ENCODE data around the gene EIF3A. TPM values are rescaled to one million over a fixed set of nuclear protein-coding genes. Genes with fewer than 3 reads are reported as not detected.
A peak's percentile ranks its signal among the peaks of the same experiment; 100 is the strongest.

The EIF3A gene
- total RNA-seq, 1 donor from 2014 or later: 146 TPM

DNA sequence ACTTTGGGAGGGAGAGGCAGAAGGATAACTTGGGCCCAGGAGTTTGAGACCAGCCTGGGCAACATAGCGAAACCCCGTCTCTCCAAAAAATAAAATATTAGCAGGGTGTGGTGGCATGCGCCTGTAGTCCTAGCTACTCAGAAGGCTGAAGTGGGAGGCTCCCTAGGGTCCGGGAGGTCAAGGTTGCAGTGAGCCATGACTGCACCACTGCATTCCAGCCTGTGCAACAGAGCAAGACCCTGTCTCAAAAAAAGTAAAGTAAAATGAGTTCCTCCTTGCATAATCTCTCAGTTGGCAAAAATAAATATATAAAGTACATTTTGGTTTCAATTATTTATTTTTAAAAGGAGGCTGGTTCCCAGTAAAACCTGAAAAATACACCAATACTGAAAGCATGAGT, 39.3 kb downstream of the EIF3A start:
- Mint-ChIP-seq H3K9me3 (ENCODE audit: unreplicated experiment) (no peaks in the 10 kb centered on the region), H3K27ac (ENCODE audit: unreplicated experiment) (no peak overlapping the region), H3K4me3 (ENCODE audit: unreplicated experiment) (no peak overlapping the region), H3K27me3 (ENCODE audit: low read depth, unreplicated experiment) (no peaks in the 10 kb centered on the region), H3K36me3 (ENCODE audit: low read depth, unreplicated experiment) (peaks cover 33% of the 10 kb centered on the region), H3K4me1 (ENCODE audit: low read depth, unreplicated experiment) (peaks cover 1% of the 10 kb centered on the region)
- Histone ChIP-seq H2AFZ (ENCODE audit: low read depth, low read length) (no peak overlapping the region), H4K20me1 (ENCODE audit: insufficient read depth, low read length) (peaks cover 88% of the 10 kb centered on the region), H3K36me3 (ENCODE audit: insufficient read depth, low read length) (peaks cover 73% of the 10 kb centered on the region), H3K4me1 (ENCODE audit: insufficient read depth, low read length) (no peaks in the 10 kb centered on the region), H3K4me3 (ENCODE audit: insufficient read depth, low read depth, low read length) (no peak overlapping the region), H3K27ac (ENCODE audit: low read depth, low read length) (no peak overlapping the region), H3K9me3 (ENCODE audit: insufficient read depth, low read depth, low read length) (no peaks in the 10 kb centered on the region), H3K4me2 (ENCODE audit: low read length) (no peak overlapping the region), H3K79me2 (ENCODE audit: insufficient read depth, low read length) (peaks cover 87% of the 10 kb centered on the region), H3K9ac (ENCODE audit: low read length) (no peak overlapping the region), H3K27me3 (ENCODE audit: insufficient read depth, low read length) (no peaks in the 10 kb centered on the region)
- FAIRE-seq (no peak), DNase-seq (ENCODE audit: low read depth) (no peak)
- no peak for TF ChIP-seq EZH2 (IDR thresholded peaks at IDR 0.05; ENCODE audit: insufficient read depth, low read length)
- no peak for TF ChIP-seq CTCF (IDR thresholded peaks at IDR 0.05; ENCODE audit: insufficient read depth, low read depth, low read length)

- TF ChIP-seq EZH2 (IDR thresholded peaks at IDR 0.05; ENCODE audit: insufficient read depth, low read length) (no peak), CTCF (IDR thresholded peaks at IDR 0.05; ENCODE audit: insufficient read depth, low read depth, low read length) (no peak)
- no peak overlapping the region for H3K9ac ChIP-seq (ENCODE audit: low read length)
- H4K20me1 ChIP-seq (ENCODE audit: insufficient read depth, low read length): peaks cover 77% of the 10 kb centered on the region
- no peak overlapping the region for H3K4me3 ChIP-seq (ENCODE audit: insufficient read depth, low read depth, low read length)
- no peaks in the 10 kb centered on the region for H3K9me3 Mint-ChIP-seq (ENCODE audit: unreplicated experiment)
- peak overlapping the region; percentile 58 for H3K27ac Mint-ChIP-seq (ENCODE audit: unreplicated experiment)
- no peak overlapping the region for H2AFZ ChIP-seq (ENCODE audit: low read depth, low read length)
- no peaks in the 10 kb centered on the region for H3K9me3 ChIP-seq (ENCODE audit: insufficient read depth, low read depth, low read length)
- no peaks in the 10 kb centered on the region for H3K27me3 ChIP-seq (ENCODE audit: insufficient read depth, low read length)
- H3K79me2 ChIP-seq (ENCODE audit: insufficient read depth, low read length): peaks cover 70% of the 10 kb centered on the region
- H3K4me1 Mint-ChIP-seq (ENCODE audit: low read depth, unreplicated experiment): peaks cover 1% of the 10 kb centered on the region
- no peak overlapping the region for H3K4me2 ChIP-seq (ENCODE audit: low read length)
- peaks cover 67% of the 10 kb centered on the region for H3K36me3 ChIP-seq (ENCODE audit: insufficient read depth, low read length)
- DNase-seq (ENCODE audit: low read depth): no peak
- no peak overlapping the region for H3K4me3 Mint-ChIP-seq (ENCODE audit: unreplicated experiment)
- no peak for FAIRE-seq
- H3K4me1 ChIP-seq (ENCODE audit: insufficient read depth, low read length): no peaks in the 10 kb centered on the region
- H3K36me3 Mint-ChIP-seq (ENCODE audit: low read depth, unreplicated experiment): peaks cover 34% of the 10 kb centered on the region
- no peaks in the 10 kb centered on the region for H3K27me3 Mint-ChIP-seq (ENCODE audit: low read depth, unreplicated experiment)
- no peak overlapping the region for H3K27ac ChIP-seq (ENCODE audit: low read depth, low read length)
Observed at GRCh38 chr10:119039161-119039560, 41.5 kb downstream of the EIF3A start.

GRCh38 chr10:119031496-119032059, 49.0 kb downstream of the EIF3A start:
- FAIRE-seq (no peak), DNase-seq (ENCODE audit: low read depth) (no peak)
- Histone ChIP-seq H4K20me1 (ENCODE audit: insufficient read depth, low read length) (peaks cover 49% of the 10 kb centered on the region), H2AFZ (ENCODE audit: low read depth, low read length) (no peak overlapping the region), H3K4me1 (ENCODE audit: insufficient read depth, low read length) (peaks cover 3% of the 10 kb centered on the region), H3K36me3 (ENCODE audit: insufficient read depth, low read length) (peaks cover 33% of the 10 kb centered on the region), H3K4me3 (ENCODE audit: insufficient read depth, low read depth, low read length) (no peak overlapping the region), H3K79me2 (ENCODE audit: insufficient read depth, low read length) (peaks cover 4% of the 10 kb centered on the region), H3K4me2 (ENCODE audit: low read length) (peak overlapping the region; percentile 81), H3K27me3 (ENCODE audit: insufficient read depth, low read length) (no peaks in the 10 kb centered on the region), H3K9me3 (ENCODE audit: insufficient read depth, low read depth, low read length) (no peaks in the 10 kb centered on the region), H3K27ac (ENCODE audit: low read depth, low read length) (no peak overlapping the region), H3K9ac (ENCODE audit: low read length) (no peak overlapping the region)
- no peak overlapping the region for H3K27ac Mint-ChIP-seq (ENCODE audit: unreplicated experiment)
- TF ChIP-seq CTCF (IDR thresholded peaks at IDR 0.05; ENCODE audit: insufficient read depth, low read depth, low read length) (no peak), EZH2 (IDR thresholded peaks at IDR 0.05; ENCODE audit: insufficient read depth, low read length) (no peak)
- no peaks in the 10 kb centered on the region for H3K27me3 Mint-ChIP-seq (ENCODE audit: low read depth, unreplicated experiment)
- peaks cover 18% of the 10 kb centered on the region for H3K4me1 Mint-ChIP-seq (ENCODE audit: low read depth, unreplicated experiment)
- peaks cover 12% of the 10 kb centered on the region for H3K36me3 Mint-ChIP-seq (ENCODE audit: low read depth, unreplicated experiment)
- H3K9me3 Mint-ChIP-seq (ENCODE audit: unreplicated experiment): no peaks in the 10 kb centered on the region
- H3K4me3 Mint-ChIP-seq (ENCODE audit: unreplicated experiment): peak overlapping the region; percentile 75

Data from astrocyte (in vitro differentiated cells and primary cell).